ENCODE data around the gene MRFAP1. TPM values are rescaled to one million over a fixed set of nuclear protein-coding genes. Genes with fewer than 3 reads are reported as not detected.

The MRFAP1 gene
- polyA plus RNA-seq, 3 donors = 476 to 485 (median 482) TPM

DNA sequence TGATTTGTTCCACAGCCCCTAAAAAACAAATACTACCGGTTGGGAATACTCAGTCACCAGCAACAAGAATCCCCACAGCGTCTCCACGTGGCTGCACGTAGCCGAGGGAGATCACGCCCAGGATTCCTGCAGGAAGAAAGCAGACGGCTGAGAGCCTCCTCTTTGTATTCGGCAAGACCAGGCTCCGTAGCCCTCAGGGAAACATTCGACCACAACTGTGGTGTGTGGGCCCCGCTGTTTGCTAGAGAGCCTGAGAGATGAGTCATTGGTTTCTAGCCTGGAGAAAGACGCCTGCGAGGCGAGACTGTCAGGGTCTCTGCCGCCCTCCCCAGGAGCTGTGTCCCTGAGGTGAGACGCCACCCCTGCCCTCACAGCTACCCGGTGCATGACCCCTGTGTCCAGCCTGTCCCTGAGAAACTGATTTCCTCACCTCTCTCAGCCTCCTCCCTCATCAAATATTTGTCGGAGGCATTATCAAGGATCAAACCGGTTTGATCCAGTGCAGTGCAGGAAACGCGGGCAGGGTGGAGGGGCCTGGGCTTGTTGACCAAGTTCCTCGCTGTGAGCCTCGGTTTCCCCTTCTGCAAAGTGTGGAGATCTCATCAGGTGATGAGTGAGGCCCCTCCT is 48.5 kb downstream of the MRFAP1 start:
- DNase-seq (ENCODE audit: low read depth in 3 of 3, low spot score in 2 of 3) = no peak

DNA sequence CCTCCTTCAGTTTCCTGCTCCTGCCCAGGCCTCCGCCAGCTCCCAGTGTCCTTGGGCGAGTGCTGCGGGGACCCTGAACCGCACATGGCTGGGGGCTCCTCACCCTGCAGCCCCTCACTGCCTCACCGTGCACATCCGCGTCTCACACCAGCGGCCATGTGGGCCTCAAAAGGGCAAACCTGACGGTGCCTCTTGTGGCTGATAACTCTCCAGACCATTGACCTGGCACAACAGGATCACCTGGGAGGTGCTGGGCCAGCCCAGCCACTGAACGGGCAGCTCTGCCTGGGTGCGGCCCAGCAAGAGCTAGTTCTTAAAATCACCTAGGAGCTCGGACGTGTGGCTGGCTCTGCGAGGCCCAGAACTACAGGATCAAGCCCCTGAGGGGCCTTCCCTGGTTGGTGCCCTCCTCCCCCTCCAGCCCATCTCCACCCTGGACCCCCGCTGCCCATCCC is 49.0 kb downstream of the MRFAP1 start:
- no peak for DNase-seq (ENCODE audit: low read depth in 3 of 3, low spot score in 2 of 3)

Other genes starting within 250 kb of the MRFAP1 start
- under 1 TPM; 0.22 to 0.62 (median 0.39) TPM for gene PPP2R2C, start 168.1 kb upstream of the MRFAP1 start, polyA plus RNA-seq (ENCODE audit: insufficient read length in 3 of 3)
- 10 to 100 TPM; 15.3 to 16.7 (median 15.6) TPM for gene MAN2B2, start 65.5 kb upstream of the MRFAP1 start, polyA plus RNA-seq (ENCODE audit: insufficient read length in 3 of 3)
- 10 to 100 TPM in 1 of 3 donors, 1 to 10 TPM in 2; 1.2 to 10.9 (median 5.0) TPM for gene S100P, start 53.2 kb downstream of the MRFAP1 start, polyA plus RNA-seq (ENCODE audit: insufficient read length in 3 of 3)
- gene MRFAP1L1, start 69.2 kb downstream of the MRFAP1 start, polyA plus RNA-seq (ENCODE audit: insufficient read length in 3 of 3) = 100 to 1,000 TPM; 147 to 161 (median 159) TPM
- 10 to 100 TPM in 2 of 3 donors, 1 to 10 TPM in 1; 9.4 to 11.9 (median 11.8) TPM for gene BLOC1S4, start 75.5 kb downstream of the MRFAP1 start, polyA plus RNA-seq (ENCODE audit: insufficient read length in 3 of 3)
- gene KIAA0232, start 142.0 kb downstream of the MRFAP1 start, polyA plus RNA-seq (ENCODE audit: insufficient read length in 3 of 3) = 10 to 100 TPM; 43.9 to 46.6 (median 45.8) TPM